ENCODE results near the gene DCC.
"Not testable (repeated sequence)": the region's sequence is repeated elsewhere in the genome, so short reads cannot be mapped to it uniquely, and the experiment has no call there.

The DCC gene

DNA sequence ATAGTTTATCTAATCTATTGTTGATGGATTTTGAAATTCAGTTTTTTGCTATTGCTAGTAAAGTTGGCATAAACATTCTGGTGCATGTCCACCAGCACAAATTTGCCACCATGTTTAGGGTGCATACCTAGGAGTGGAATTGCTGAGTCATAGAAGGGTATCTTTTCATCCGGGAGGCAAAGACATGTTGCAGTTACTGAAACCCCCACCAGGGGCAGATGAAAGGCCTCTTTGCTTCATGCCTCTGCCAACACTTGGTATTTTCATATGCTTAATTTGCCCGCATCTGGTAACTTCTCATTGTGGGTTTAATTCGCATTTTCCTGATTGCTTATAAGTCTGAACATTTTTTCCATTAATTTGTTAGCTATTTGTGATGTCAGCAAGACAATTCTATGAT, 8.2 kb downstream of the DCC start:
- peak; percentile 1 to 8 for DNase-seq

DNA sequence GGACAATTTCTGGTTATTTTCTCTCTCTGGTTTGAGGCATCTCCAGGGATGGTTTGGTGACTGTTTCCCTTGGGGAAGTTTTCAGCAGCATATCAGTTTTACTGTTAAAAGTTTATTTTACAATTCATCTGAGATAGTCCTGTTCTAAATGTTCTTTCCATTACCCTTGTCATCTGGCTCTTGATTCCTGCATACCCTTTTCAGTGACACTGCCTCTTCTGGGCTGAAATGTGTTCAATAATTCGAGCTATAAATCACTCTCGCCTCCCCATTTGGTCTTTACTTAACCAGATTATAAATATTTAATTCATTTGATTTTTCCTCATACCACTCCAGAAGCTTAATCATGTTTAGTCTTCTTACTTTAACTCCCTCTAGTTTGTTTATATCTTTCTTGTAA, 9.5 kb downstream of the DCC start:
- DNase-seq = no peak

DNA sequence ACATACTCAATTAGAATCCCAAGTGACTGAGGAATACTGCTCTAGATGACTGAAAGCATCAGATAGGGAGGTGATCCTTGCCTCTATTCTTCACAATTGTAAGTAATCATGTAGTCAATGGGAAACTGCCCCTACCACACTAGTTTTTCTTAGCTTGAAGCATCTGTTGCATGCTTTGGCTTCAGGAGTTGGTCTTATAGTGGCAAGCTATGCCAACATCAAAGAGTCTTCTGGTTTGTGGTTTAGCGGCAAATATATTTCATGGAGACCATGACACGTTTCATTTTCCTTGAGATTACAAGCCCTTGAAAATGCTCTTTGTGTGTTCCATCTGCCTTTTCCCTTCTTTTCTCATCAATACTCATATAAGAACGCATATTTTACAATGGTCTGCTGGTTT, 12.9 kb downstream of the DCC start:
- no peak for DNase-seq

DNA sequence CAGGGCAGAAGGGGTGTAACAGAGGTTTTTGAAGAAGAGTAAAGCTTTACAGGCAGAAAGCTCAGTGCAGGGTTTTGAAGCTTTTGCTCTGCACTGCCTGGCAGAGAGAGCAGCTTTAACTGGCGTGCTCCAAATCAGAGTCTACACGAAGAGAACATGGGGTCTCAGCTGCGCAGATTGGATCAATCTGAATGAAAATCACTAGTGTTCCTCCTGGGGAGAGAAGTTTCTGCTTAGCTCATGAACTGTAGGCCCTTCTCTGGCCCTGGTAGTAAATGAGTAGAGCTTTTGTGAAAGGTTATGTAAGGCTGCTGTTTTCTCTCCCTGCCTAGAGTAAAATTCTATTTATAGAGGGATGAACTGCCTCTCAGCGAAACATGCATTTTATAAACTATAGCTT, 13.6 kb downstream of the DCC start:
- no peak for DNase-seq

DNA sequence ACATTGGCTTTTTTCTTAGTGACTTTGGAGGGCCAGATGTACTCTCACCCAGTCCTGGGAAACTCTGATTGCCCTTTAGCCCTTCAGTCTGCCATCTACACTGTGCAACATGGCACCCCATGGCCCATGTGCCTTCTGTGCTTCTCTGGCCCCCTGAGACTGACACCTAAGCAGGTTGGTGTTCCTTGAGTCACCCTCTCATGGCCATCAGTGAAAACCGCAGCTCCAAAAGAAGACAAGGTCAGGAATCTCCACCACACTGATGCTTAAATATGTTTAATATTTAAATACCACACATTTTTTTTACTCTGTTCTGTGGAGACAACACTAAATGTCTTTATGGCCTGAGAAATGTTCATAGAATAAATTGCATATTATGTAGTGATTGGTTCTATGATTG, 23.9 kb downstream of the DCC start:
- DNase-seq = no peak

DNA sequence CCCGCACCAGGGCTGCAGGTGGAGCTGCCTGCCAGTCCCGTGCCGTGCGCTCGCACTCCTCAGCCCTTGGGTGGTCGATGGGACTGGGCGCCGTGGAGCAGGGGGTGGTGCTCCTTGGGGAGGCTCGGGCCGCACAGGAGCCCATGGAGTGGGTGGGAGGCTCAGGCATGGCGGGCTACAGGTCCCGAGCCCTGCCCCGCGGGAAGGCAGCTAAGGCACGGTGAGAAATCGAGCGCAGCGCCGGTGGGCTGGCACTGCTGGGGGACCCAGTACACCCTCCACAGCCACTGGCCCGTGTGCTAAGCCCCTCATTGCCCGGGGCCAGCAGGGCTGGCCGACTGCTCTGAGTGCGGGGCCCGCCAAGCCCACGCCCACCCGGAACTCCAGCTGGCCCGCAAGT, 26.9 kb downstream of the DCC start:
- not testable (repeated sequence) for DNase-seq

DNA sequence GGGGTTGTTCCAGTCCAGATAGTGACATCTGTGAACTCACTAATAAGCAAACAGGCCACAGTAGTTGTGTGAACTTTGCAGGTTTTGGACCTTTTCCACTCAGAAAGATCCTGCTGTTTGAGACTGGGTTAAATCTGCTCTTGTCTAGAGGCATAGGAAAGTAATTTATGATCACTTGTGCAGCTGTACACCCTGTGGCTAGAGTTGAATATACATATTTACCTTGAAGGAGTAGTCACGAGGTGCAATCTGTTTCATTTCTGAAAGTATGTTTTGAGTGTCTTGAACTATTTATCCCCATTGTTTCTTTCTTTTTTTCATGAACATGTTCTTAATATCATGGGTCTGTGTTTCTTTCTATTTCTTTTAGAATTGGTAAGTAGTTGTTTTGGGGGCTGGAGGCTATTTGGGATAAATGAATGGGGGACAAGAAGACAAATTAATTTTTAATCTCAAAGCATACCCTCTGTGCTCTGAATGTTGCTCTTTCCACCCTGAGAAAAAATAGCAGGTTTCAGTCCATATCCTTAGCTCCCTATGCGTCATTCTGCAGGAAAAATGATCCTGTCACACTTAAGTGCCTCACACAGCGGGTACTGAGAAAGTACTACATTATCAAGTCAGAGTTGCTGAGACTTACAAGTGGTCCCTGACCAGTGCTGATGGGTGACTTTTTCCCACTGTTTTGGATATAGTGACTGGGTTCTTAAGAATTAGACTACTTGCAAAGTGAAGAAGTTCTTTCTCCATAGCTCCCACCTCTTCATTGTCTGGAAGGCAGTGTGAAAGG, 28.2 kb downstream of the DCC start:
- DNase-seq = no peak

DNA sequence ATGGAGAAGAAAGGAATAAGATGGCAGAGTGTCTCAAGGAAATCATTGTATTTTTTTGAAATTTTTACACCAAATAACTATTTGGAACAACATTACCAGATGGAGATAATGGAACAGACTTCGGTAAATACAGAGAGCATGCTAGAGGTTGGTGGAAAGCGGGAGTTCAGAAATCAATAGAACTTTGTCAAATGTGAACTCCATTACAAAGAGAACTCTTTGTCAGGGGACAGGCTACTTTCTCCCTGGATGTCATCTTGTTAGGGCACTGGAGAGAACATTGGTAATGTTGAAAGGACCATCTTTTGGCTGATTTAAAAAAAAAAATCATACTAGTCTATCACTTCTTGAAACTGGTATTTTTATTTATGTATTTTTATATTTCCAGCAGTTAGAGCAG, 30.8 kb downstream of the DCC start:
- DNase-seq = no peak

DNA sequence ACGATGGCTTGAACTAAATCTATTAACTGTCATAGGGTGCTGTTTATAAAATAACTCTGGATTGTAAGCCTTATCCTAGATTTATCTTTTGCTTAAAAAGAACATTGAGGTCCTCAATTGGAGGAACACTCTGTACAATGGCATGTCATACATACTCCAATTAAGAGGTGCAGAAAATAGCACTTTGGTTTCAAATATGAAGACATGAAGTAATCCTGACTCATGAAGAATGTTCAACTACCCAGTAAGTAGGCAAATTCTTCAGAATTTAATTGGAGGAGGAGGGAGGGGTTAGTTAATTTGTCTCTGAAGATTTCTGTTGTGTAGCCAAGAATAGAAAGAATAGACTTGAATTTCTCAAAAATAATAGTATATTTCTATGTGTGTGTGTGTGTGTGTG, 36.1 kb downstream of the DCC start:
- DNase-seq = no peak

DNA sequence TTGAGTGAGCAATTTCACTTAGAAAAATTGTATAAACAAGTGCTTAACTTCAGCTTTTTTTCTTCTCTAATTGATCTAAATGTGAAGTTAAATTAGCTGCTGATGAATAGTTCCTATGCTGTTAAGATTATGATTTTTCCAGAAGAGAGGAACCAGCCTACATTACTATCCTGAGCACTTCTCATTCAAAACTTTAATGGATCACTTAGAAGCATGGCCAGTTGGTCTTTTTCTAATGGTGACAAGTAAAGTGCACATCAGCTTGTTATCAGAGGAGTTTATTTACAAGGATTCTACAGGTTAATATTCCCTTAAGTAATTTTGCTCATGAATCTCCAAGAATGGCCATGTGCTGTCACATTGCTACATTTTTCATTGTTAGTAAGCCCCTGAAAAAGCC, 37.1 kb downstream of the DCC start:
- DNase-seq = no peak

DNA sequence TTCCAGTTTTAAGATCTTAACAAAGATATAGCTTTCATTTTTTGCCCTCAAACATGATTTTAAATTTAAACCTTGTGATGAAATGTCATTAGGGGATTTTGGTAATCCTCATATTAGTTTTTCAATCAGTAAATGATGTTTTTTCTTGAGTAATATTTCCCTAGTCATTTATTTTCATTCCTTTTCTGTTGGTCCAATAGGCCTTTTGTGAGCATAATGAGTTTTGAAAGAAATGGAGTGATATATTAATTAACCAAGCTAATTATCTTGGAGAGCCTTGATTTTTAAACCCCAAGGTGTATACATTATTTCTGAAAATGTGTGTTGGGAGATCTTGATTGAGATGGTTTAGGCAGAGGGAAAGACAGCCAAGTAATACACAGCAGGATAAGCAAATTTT, 46.3 kb downstream of the DCC start:
- no peak for DNase-seq

DNA sequence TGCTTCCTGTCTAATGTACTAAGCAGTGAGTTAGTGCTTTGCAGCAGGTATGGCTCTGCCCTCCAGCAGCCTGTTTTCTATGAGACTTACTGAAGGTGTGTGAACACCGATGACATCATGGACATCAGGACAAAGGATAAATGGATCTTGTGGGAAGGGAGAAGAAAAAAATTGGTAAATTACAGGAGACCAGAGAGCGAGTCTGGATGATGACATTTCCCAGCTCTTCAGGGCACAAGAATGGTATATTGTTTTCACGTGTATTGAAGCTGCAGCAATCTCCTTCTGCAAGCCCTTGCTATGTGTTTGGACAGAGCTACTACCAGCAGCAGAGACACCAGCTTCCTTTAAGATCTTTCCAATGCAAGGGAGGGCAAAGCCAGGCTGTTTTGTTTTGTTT, 47.2 kb downstream of the DCC start:
- no peak for DNase-seq

DNA sequence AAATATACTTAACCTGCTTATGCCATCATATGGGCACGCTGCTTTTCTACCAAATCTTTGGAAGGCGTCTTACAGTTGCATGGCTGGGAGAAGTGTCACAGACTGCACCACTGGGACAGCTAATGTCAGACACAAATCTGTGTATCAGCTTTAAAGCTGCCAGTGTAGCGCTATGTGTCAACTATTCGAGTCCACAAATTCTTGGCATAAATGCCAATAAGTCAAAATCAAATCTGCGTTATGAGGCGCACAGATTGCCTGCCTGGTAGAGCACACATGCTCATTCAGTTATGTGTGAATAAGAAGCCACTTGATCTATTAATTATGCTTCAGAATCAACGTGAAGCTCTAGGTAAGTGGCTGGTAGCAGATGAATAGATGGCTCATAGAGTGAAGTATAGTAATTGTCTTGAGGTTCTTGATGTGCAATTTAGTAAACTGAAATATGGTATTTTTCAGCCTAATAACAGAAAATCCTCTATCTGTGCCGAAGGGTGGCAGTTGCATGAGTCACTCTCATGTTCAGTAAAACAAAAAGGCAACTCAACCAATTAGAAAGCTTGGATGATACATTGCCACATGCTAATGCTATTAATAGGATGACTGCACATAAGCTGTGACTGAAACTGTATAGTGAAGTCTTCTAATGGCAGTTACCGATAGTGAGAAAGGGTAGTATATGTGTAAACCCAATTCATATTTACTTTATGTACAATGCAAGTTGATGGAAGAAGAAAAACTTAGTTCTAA, 52.0 kb downstream of the DCC start:
- DNase-seq = no peak

DNA sequence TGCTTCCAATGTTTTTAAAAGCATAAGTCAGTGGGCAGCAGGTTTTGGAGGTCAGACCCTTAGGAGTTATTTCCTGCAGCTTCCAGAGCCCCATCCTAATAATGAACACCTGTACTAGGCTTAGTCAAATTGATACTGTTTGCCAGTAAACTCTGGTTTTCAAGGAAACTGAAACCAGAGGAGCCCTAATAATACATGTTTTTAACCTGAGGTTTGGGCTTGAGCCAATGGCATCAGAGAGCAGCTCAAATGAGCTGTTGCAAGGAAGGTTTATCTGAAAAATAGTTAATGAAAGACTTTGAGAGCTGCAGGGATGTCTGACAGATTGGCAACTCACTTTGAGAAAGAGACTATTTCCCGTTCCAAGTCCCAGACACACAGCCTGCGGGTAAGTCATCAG, 54.6 kb downstream of the DCC start:
- DNase-seq = no peak

DNA sequence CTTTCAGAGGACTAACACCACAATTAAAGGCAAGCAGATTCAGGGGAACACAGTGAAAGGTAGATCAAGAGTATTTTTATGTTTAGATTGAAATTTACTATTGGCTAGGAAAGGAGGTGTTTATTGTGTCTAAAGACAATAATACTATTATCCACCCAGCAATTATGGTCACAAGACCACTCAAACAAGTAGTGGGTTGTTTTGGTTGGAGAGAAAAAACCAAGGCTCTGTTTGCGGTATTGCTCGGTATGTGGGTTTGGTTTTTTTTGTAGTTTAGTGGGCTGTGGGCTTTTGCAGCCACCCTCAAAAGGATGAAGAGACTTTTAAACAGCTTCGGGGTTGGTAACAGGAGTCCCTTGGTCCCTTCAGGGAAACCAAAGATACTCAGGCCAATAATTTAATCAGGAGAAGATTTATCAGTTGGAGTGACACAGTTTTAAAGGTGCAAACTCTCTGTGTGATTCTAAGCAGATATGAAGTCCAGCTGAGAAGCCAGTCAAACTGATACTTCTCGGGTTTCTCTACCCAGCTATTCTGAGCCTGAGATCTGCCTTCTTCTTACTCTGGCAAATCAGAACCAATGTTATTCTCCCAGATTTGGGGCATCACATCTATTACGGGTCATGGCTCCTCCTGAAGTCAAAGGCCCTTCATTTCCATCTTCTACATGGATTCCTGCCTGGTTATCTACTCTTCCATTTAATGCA, 55.3 kb downstream of the DCC start:
- DNase-seq = no peak

DNA sequence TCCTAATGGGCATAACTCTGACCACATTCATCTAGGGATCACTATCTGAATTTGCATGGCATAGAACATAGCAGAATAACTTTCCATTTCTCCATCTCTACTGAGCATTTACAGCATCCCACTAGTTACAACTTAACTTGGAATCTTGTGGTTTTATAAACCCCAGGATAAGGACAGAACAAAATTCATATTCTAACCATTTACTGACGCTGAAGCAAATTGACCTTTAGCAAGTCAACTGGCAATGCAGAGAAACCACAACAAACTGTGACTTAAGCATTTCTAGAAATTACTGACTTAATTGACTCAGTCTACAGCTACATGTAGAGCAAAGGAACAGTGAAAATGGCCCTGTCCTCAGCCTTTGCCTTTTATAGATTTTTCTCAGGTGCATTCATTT, 61.2 kb downstream of the DCC start:
- no peak for DNase-seq

DNA sequence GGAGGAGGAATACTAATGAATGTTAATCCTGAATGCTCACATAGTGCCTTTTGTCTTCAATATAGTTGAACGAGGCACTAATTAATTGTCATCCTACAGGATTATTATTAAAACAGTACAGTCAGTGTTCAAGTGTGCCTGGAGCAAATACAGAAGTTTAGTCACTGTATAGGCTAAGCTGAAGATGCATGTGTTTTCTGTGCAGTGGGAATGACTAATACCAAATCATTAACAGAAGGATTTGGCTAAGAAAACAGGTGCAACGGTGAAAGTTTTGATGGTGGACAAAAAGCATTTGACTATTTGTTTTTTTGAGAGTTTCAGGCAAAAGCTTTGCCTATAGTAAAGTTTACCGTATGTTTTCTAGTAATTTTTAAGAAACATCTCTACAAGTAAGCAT, 62.8 kb downstream of the DCC start:
- no peak for DNase-seq

DNA sequence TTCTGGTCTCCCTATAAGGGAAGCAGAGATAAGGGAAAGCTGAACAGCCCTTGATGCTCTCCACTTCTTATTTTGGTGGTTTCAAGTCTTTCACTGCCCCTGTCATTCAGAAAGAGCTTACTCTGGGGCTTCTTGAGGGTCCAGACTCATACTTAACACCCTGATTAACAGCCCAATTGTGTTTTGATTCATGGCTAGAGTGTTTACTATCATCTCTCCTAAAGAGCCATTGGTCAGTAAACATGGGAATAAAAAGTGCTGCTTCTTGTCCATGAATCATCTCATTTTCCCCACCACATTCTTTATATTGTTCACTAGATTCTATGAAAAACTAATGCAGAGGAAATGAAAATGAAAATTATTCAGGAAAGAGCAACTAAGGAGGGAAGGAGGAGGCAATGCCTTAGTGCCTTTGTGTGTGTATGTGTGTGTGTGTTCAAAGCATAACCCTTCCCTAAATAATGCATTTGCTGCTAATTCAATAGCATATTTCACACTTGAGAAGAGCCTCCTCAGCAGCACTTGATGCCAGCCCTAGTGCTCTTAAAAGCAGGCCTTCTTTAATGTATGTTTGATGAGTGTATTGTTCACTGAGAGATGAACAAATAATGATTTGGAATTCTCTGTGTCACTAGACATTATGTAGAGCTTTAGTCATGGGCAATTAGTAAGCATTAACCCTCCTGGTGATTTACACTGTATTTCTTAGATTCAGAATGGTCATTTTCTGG, 63.5 kb downstream of the DCC start:
- DNase-seq = no peak

DNA sequence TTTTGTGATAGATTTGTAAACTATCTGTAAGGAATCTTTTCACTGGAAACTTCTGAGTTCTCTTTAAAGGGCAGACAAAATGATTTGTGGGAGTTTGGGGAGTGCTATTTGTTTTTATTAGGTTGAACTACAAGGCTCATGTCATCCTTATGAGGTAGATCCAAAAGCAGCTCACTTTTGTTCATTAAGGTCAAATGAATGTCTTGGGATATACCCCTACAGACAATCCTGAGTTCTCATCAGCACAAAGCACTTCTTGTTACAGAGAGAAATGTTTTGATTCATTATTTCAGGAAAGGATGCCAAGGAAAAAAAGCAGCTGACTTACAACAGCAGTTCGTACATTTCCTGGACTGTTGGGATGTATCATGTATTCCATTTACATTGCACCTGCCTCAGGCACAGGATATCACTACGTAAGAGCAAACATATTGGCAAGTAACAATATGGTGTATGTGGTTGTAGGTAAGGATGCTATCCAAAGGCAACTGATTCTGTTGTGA, 68.9 kb downstream of the DCC start:
- no peak for DNase-seq

DNA sequence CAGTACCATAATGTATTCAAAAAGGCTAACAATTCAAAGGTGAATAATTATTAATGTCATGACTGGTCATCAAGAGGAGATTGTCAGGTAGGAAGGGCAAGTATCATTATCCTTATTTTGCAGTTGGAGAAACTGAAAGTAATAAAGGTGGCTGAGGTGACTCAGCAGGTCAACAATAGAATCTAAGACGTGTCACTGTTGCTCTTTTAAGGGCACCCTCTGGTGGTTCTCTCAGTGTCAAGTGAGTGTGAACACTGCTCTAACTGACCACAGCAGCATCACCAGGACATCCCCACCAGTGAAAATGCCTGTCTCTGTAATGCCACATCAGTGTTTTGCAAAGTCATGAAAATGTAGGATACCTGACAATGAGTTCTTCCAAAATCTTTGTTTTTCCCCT, 69.7 kb downstream of the DCC start:
- no peak for DNase-seq

DNA sequence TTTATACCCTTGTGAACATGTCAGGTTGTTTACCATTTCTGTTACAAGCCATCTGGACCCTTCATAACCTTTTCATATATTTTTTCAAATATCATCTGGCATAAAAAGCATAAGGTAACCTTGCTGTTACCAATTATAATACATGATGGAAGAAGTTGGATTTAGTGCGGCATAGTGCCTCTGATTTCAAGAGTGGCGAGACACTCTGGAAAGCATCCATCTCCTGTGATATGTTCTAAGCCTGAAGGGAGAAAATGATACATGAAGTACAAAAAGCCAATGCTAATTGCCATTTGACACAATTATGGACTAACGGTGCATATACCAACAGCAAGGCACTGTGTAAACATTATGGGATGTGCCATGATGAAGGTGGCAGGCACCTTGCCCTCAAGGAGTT, 75.1 kb downstream of the DCC start:
- no peak for DNase-seq

DNA sequence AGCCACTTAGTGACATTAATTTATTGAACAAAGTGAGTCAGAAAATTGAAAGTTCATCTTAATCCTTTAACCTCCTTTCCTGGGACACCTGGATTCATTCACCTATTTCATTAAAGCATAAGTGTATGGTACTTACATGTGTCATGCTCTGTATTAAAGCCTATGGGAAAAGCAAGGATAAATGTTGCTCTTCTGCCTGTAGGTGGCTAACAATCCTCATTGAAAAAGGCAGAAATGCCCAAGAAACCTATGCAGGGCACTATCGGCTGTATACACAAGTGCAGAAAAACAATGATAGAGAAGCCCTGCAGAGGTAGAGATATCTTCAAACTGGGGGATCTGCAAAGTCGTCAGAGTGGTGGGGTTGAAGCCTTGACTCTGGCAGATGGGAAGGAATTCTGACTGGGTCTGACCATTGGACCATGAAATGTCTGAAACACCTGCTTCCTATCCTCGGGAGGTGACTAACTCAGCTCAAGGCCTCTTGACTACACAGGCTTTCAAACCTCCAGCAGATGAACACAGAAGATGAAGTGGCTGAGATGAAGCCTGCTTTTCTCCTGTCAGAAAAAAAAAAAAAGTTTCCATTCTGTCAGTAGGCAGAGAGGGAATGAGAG, 83.1 kb downstream of the DCC start:
- peak; percentile 8 to 33 for DNase-seq

DNA sequence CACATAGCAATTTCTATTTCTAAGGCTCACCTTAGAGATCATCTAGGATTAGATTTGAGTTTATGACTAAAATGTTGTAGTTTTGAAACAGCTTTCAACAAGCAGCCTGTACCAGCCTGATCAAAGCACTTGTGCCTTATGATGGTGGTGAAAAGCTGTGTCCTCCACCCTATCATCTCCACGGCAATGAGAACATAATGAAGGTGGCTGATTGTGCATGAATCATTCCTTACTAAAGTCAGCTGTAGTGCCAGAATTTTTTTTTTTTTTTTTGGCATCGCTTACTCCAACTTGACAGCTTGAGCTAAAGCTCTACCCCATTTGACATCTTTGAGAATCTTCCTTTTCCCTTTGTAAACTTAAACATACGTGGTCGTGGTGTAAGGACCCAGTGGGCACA, 86.0 kb downstream of the DCC start:
- DNase-seq = no peak
